GM19193 (cell line): ENCODE results near the gene MCF2L.

Source experiments
- POLR2A ChIP-seq: IDR thresholded peaks from 4 replicates; pipeline ENCODE4 v1.6.1; 2011; ENCODE audit not compliant: insufficient read depth, insufficient read length; ENCODE audit errors: extremely low read depth

The MCF2L gene

GRCh38 chr13:112968380-112968909 lies 569 bp upstream of the MCF2L start:
- TF ChIP-seq POLR2A, result no peak

GRCh38 chr13:112969692-112970338 lies 801 bp downstream of the MCF2L start:
- no peak for TF ChIP-seq POLR2A

- TF ChIP-seq POLR2A, result no peak
Observed at GRCh38 chr13:112970552-112971287, 1.7 kb downstream of the MCF2L start.

- TF ChIP-seq POLR2A, result no peak
Observed at GRCh38 chr13:112971288-112971643, 2.3 kb downstream of the MCF2L start.

GRCh38 chr13:112972258-112972657 lies 3.2 kb downstream of the MCF2L start:
- TF ChIP-seq POLR2A, result no peak

- no peak for TF ChIP-seq POLR2A
Observed at GRCh38 chr13:112972867-112973576, 4.0 kb downstream of the MCF2L start.

GRCh38 chr13:112973577-112973951 lies 4.5 kb downstream of the MCF2L start:
- TF ChIP-seq POLR2A, result no peak

- TF ChIP-seq POLR2A, result no peak
Observed at GRCh38 chr13:112974125-112974524, 5.1 kb downstream of the MCF2L start.

GRCh38 chr13:112974671-112975070 lies 5.7 kb downstream of the MCF2L start:
- TF ChIP-seq POLR2A, result no peak

GRCh38 chr13:112975401-112975939 lies 6.5 kb downstream of the MCF2L start:
- TF ChIP-seq POLR2A, result no peak

GRCh38 chr13:112976526-112976925 lies 7.5 kb downstream of the MCF2L start:
- TF ChIP-seq POLR2A, result no peak

GRCh38 chr13:112977091-112977490 lies 8.1 kb downstream of the MCF2L start:
- no peak for TF ChIP-seq POLR2A

GRCh38 chr13:112977525-112977924 lies 8.5 kb downstream of the MCF2L start:
- TF ChIP-seq POLR2A, result no peak

GRCh38 chr13:112978561-112979405 lies 9.8 kb downstream of the MCF2L start:
- no peak for TF ChIP-seq POLR2A

GRCh38 chr13:112979406-112979902 lies 10.4 kb downstream of the MCF2L start:
- TF ChIP-seq POLR2A, result no peak

- TF ChIP-seq POLR2A, result no peak
Observed at GRCh38 chr13:112980434-112980833, 11.4 kb downstream of the MCF2L start.
